Left ventricle myocardium superior (tissue), 1 donor: ENCODE measurements around the gene FLT4. TPM values are rescaled to one million over a fixed set of nuclear protein-coding genes. Genes with fewer than 3 reads are reported as not detected.

Experiments
- ATAC-seq: fragments of 200-7000 bp; cut with Tn5 transposase; one replicate; pipeline ENCODE4 v1.9.1; 2020; ENCODE audit warnings: mild to moderate bottlenecking, moderate library complexity
- DNase-seq: peaks from one replicate; pipeline ENCODE4 v3.0.0-alpha.2; 2020
- intact Hi-C: fragments of 100-400 bp; cut with micrococcal nuclease; formaldehyde crosslinking; loops from one replicate; pipeline ENCODE4 v1.11.0; 2022
- total RNA-seq: library from RNA; stranded (reverse); fragmentation: NEBNext Ultra II Directional; extraction: Animal tissue kit (Norgen Biotek cat#: 25700); gene quantifications from one replicate; pipeline ENCODE4 v1.2.1, GENCODE V29; 2021
- donor health status: DM: no; HTN: yes; CAD: no; lungs with severe emphysema.

The FLT4 gene
- total RNA-seq, 1 donor from 2014 or later, result 8.0 TPM

DNA sequence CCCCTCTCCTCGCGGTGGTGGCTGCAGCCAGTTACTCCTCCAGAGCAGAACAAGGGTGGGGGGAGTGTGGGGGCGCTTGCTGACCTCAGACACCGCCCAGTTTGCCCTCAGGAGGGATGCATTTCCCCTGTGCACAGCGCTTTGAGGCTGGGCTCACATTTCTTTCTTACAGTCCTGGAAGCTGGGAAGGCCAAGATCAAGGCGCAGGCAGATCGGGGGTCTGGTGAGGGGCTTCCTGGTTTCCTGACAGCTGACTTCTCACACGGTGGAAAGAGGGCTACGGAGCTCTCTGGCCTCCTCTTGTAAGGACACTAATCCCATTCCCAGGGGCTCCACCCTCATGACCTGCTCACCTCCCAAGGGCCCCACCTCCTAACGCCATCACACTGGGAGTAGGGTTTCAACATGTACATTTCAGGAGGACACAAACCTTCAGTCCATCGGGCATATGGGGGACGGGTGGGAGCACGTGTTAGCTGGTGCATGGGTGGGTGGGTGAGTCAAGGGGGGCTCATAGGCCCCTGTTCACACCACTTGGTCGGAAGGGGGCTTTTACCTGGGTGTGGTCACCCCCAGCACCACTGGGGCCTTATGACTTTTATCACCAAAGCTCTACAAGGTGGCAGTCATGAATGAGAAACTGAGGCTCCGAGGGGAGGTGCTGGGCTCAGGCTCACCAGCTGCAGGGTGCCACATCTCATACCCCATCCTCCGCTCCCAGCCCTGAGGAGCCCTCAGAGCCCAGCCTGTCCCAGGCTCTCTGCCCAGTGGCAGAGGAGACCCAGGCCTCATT, 50.4 kb downstream of the FLT4 start:
- DNase-seq (no peak), ATAC-seq (no peak)
- intact Hi-C loops, result no loop called here

DNA sequence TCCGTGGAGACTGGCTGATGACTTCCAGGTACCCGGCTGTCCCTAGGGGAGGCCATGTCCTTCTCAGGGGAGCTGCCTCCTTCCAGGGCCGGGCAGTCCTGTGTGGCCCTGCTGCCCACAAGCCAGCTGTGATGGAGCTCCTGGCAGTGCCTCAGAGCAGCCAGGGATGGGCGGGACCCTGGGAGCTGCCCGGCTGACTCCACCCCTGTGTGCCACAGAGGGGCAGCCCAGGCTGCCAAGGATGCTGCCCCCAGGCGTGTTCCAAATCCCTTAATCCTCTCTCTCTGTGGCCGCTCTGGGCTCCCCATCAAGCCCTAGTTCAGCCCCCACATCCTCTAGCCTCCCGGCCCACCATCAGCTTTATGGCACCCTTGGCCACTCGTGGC, 51.1 kb downstream of the FLT4 start:
- ATAC-seq, result no peak
- no peak for DNase-seq
- intact Hi-C loops, result no loop called here

DNA sequence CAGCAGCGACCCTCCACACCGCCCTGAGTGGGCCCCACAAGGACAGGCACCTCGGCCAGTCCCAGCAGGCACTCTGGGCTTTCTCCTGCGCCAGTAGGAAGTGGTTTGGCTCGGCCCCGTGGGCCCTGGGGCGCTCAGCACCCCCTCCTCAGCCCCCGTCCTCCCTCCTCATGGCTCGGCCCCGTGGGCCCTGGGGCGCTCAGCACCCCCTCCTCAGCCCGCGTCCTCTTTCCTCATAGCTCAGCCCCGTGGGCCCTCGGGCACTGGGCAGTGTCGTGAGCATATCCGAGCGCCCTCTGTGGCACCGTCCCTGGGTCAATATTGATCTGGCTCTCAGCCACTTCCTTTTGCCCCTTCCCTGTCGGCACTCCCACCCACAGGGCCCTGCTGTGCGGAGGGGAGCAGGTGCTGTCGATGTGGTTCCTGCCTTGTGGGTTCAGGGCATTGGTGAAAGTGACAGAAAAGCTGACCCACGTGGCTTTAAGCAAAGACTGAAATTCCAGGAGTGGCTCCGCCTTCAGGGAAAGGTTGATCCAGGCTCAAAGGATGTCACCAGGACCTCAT, 52.6 kb downstream of the FLT4 start:
- DNase-seq (no peak), ATAC-seq (no peak)
- intact Hi-C loops, result no loop called here

DNA sequence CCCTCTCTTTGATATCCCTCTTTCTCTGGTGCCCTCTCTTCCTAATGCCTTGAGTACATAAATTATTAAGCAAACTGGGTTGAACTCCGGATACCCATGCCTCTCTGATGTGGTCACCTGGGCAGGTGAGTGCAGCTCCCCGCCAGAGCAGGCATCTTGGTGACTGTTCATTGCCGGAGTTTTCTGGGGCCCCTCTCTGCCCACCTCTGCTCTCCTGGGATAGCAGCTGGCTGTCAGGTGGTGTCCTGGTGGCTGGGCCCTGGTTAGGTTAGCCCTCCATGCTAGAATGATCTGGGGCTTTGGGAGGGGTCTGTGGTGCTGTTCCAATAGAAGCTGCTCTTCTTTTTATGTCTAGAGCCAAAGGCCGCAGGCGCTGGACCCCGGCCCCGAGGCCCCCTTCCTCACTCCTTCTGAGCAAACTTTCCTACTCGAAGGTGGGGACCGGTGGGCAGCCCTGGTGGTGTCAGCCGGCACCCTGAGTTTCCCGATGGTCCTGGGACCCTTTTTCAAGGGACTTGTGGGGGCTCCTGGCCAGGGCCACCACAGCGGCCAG, 53.2 kb downstream of the FLT4 start:
- intact Hi-C loops, result no loop called here
- no peak for DNase-seq
- no peak for ATAC-seq

DNA sequence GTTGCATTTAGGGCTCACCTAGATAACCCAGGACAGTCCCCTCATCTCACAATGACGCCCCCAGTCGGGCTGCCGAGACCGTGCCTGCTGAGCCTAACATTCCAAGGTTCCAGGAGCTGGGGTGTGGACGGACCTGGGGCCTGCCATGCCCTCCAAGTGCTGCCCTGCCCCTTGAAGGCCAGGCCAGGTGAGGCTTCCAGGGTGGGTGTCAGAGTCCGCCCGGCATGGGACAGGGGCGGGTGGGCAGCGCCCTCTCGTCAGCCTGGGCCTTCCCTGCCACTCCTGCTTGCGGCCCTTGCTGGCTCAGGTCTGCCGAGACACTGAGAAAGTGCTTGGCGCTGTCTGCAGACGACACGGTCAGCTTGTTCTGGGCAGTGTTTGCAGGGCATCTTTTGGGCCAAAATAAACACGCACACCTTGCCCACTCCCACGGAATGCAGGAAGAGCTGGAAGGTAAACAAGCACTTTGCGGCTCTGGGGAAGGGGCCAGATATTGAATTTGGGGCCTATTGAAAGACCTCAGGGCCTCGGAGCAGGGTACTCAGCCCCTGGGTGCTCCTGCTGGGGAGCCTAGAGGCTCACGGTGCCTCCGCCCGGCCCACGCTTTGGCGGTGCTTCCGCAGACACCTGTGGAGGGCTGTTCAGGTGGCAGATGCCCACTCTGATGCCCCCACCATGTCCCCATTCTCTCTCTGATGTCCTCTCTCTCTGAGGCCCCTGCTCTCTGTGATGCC, 53.9 kb downstream of the FLT4 start:
- no peak for DNase-seq
- ATAC-seq, result no peak
- intact Hi-C loops, result no loop called here

DNA sequence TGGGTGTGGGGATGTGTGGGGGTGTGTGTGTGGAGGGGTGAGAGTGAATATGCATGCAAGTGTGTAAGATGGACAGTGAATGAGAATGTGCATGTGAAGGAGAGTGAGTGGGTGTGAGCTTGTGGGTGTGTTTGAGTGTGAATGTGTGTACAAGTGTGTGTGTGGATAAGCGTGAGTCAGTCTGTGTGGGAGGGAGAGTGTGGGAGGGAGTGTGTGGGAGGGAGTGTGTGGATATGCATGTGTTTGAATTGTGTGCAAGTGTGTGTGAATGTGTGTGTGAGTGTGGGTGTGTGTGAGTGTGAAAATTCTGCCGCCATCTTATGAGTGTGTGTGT, 54.4 kb downstream of the FLT4 start:
- intact Hi-C loops, result no loop called here
- no peak for ATAC-seq

DNA sequence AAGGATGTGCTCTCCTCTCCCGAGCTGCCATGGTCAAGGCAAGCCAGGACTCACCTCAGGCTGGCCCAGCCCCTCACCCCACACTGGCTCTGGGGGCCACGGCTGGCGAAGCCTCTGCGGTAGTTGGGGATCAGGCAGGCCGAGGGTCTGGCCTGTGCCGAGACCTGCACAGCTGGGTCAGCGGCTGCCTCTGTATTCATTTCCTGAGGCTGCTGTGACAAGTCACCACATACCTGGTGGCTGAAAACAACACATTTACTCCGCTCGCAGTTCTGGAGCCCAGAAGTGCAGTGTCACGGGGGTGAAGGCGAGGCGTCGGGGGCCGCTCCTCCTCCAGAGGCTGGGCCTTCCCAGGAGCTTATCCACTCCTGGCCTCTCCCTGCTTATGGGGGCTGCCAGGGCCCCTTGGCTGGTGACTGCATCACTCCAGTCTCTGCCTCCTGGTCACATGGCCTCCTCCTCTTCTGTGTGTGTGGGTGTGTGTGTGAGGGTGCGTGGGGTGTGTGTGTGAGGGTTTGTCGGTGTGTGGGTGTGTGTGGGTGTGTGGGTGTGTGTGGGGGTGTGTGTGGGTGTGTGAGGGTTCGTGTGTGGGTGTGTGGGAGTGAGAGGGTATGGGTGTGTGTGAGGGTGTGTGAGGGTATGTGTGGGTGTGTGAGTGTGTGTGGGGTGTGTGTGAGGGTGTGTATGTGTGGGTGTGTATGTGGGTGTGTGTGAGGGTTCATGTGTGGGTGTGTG, 54.9 kb downstream of the FLT4 start:
- ATAC-seq (no peak), DNase-seq (no peak)
- intact Hi-C loops, result no loop called here

More for the DNA sequence above, 54.4 kb downstream of the FLT4 start:
- no peak for DNase-seq

DNA sequence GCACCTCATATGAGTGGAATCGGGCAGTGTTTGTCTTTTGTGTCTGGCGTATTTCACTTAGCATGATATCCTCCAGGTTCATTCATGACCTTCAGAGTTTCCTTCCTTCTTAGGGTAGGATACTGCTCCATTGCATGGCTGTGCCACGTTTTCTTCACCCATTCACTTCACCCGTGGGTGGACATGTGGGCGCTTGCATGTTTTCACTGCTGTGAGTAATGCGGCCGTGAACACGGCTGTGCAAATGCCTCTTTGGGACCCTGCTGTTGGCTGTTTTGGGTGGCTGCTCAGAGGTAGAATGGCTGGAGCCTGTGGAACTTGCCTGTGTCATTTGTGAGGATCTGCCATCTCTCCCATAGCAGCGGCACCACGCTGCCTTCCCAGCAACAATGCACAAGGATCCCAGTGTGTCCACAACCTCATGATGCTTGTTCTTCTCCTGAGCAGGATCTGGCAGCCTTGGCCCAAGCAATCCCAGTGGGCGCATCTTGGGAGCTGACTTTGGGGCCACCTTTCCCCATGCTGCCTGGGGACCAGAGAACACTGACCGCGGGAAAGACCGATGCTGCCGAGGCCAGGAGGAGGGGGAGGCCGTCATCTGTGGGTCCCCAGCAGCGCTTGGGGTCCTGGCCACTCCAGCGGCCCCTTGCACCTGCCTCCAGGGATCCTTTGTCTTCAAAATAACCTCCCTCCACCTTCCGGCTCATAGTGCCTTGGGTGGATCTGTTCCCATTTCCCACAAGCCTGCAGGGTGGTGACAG, 55.8 kb downstream of the FLT4 start:
- DNase-seq, result no peak
- no peak for ATAC-seq
- intact Hi-C loops, result no loop called here

DNA sequence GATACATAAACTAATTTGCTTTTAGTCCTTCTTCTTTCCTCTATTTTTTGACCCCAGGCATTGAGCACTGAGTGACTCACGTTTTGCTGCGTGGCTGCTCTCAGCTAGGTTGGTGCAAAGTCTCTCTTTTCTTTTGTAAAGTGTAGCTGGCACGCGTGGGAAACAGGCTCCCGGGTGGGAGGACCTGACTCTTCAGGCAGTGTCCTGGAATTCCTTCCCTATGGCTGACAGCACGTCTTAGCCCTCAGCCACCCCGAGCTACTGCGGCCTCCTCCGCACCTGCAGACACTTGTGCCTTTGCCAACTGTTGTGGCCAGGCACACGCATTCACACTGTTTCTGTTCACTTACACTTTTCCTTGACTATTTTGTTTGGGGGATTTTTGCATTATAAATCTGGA, 57.2 kb downstream of the FLT4 start:
- intact Hi-C loops, result no loop called here
- DNase-seq (no peak), ATAC-seq (no peak)

DNA sequence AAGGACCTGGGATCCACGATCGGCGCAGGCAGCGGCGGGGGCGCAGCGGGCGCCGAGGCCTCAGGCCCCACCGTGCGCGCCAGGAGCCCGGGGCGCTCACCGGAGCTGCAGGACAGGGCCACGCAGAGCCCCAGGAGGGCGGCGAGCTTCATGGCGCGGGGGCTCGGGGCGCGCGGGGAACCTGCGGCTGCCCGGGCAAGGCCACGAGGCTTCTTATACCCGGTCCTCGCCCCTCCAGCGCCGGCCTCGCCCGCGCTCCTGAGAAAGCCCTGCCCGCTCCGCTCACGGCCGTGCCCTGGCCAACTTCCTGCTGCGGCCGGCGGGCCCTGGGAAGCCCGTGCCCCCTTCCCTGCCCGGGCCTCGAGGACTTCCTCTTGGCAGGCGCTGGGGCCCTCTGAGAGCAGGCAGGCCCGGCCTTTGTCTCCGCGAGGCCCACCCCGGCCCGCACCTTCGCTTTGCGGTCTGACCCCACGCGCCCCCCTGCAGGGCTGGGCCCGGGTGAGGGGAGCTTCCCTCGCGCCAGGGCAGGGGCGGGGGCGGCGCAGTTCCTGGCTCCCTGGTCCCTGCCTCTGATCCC, 58.0 kb downstream of the FLT4 start, which contains the start of gene SCGB3A1:
TSS of gene SCGB3A1 (minus strand) at position 189 of the 577 bp plus-strand sequence. CDS start at position 152, 37 bp downstream.
- intact Hi-C loops, result no loop called here
- ATAC-seq, result no peak
- no peak for DNase-seq

DNA sequence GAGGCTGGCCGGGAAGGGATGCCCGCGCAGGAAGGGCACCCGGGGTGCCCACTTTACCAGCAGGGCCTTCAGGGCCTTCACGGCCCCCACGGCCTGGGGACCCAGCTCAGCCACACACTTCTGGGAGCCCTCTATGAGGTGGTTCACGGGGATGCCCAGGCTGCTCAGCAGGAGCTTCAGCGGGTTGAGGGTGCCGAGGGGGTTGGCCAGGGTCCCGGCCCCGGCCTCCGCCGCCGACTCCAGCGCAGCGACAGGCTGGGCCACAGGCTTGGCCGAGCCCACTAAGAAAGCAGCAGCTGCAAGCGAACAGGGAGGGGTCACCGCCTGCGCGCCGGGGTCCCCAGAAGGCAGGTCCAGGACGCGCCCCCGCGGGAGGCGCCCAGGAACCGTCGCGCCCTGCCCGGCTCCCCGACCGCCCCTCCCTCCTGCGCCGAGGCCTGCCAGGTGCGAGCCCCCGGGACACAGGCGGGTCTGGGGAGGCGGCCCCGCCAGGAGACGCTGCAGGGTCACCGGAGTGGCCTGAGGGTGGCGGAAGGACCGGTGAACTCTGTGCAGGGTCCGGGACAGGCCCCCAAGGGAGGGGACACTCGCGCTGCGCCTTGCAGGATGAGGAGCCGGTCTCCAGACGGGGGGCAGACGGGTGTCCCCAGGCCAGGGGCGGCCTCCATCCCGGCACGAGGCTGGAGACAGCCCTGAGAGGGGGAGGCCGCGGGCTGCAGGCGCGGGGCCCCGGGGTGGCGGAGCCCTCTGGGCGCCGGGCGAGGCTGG, 58.7 kb downstream of the FLT4 start:
- intact Hi-C loops, result no loop called here
- ATAC-seq (no peak), DNase-seq (no peak)

DNA sequence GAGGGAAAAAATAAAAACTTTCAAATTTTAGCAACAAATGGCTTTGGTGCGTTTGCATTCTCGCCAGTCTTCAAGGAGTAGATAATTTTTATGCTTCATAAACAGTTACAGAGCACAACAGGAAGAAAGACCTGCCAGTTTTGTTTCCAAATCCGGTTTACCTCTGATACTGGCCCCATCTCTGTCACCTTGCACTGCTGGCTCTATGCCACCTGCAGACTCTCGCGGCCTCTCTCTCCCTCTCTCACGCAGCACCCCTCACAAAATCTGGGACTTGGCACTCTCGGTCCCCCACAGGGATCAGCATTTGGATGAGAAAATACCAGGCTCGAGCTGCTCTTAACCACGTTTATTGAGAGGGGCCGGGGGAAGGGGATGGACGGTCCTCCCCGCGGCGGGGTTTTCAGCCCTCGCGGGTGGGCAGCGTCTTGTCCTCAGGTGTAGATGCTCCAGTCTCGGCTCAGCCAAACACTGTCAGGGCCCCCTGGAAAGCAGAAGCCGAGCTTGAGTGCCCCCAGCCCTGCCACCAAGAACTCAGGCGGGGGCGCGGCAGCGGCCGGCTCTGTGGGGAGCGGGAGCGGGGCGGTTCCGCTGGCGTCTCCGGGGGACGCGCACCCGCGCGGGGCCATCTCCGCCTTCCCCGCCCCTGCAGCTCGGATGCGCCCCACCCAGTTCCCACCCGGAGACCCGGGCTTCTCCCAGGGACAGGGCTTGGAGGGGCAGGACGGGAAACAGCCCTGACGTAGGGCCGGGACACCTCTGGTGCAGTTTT, 59.4 kb downstream of the FLT4 start:
- DNase-seq, result no peak
- intact Hi-C loops, result no loop called here
- ATAC-seq, result no peak

DNA sequence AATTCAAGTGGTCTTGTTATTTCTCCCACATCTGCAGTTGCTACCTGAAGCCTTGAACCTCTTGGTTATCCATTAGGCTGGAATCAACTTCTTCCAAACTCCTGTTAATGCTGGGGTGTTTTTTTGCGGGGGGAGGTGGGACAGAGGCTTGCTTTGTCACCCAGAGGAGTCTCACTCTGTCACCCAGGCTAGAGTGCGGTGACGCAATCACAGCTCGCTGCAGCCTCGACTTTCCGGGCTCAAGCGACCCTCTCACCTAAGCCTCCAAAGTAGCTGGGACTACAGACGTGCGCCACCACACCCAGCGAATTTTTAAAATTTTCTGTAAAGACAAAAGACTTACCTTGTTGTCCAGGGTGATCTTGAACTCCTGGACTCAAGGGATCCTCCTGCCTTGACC, 62.5 kb downstream of the FLT4 start:
- no peak for DNase-seq
- intact Hi-C loops, result no loop called here
- no peak for ATAC-seq

DNA sequence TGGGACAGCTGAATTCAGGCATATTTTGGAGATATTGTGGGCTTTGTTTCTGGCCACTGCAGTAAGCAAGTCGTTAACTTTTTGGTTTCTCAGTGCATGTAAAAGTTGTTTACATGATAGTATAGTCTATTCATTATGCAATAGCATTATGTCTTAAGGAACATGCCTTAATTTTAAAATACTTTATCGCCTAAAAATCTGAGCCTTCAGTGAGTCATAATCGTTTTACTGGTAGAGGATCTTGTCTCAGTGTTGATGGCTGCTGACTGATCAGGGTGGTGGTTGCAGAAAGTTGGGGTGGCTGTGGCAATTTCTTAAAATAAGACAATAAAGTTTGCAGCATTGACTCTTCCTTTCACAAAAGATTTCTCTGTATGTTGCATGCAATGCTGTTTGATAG, 63.2 kb downstream of the FLT4 start:
- intact Hi-C loops, result no loop called here
- ATAC-seq (no peak), DNase-seq (no peak)

DNA sequence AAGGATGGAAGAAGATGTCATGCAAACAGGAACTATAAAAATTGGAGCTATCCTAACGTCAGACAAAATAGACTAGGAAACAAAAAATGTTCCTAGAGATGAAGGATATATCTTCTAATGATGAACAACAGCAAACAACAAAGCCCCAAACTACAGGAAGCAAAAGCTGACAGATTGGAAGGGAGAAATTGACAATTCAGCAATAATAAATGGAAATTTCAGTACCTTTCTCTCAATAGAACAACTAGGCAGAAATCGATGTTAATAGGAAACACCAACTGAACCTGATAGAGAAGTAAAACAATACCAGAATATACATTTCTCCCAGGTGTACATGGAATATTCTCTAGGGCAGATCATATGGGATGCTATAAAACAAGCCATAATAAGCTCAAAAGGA, 65.7 kb downstream of the FLT4 start:
- DNase-seq (no peak), ATAC-seq (no peak)
- intact Hi-C loops, result no loop called here

DNA sequence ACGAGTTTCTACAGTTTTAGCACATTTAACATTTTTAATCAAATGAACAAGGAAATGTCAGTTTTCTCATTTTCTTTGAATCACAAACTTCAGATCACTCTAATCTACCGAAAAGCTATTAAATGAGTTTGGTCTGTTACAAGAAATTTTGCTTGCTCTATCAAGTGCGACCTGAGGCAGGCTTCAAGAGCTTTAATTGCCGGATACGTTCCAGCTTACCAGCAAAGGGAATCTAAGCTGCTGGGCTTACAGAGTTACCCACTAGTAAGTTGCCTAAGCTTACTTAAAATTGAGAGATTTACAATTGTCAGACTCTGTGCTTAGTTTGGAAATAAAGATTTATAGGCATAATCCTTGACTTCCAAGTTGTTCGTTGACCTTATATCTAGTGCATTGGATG, 68.7 kb downstream of the FLT4 start:
- intact Hi-C loops, result no loop called here
- ATAC-seq (no peak), DNase-seq (no peak)

DNA sequence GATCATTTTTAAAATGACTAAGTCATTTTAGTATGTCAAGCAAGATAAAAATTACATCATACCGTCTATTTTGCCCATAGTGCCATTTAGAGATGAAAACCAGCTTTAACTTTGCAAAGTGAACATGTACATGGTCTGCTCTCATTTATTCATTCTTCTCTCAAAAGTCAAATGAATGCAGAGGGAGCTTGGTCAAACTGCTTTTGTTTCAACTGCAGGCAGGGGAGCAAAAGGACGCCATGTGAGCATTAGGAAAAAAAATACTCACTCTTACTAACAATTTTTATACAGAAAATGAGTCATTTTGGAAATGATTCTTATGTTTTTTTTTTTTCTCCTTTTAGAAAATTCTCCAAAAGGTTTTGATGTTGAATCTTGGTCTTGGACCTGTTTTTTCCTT, 73.8 kb downstream of the FLT4 start:
- DNase-seq, result no peak
- no peak for ATAC-seq
- intact Hi-C loops, result no loop called here
